Astrocyte (in vitro differentiated cells and primary cell): ENCODE results near the gene CHRNA3. TPM values are rescaled to one million over a fixed set of nuclear protein-coding genes. Genes with fewer than 3 reads are reported as not detected.

Experiments
- DNase-seq: peaks from one replicate; pipeline ENCODE4 v3.0.0-alpha.2; 2010; ENCODE audit warnings: low read depth
- FAIRE-seq: peaks from 2 replicates; lab custom pipeline; 2011; peaks lifted over from hg19 to GRCh38; lab: Jason Lieb, UNC
- H2AFZ ChIP-seq: 2 replicates; pipeline ENCODE4 v1.6.0; 2012; ENCODE audit warnings: low read depth, low read length, inconsistent platforms
- H3K27ac ChIP-seq: 2 replicates; pipeline ENCODE4 v1.5.1; 2011; ENCODE audit warnings: low read depth, low read length, inconsistent platforms
- H3K27me3 ChIP-seq: 2 replicates; pipeline ENCODE4 v1.6.0; 2011; ENCODE audit warnings: low read length, inconsistent platforms; ENCODE audit not compliant: insufficient read depth
- H3K36me3 ChIP-seq: 2 replicates; pipeline ENCODE4 v1.5.1; 2011; ENCODE audit warnings: low read length, inconsistent platforms; ENCODE audit not compliant: insufficient read depth
- H3K4me1 ChIP-seq: 2 replicates; pipeline ENCODE4 v1.5.1; 2011; ENCODE audit warnings: low read length, inconsistent platforms; ENCODE audit not compliant: insufficient read depth
- H3K4me2 ChIP-seq: 2 replicates; pipeline ENCODE4 v1.6.0; 2012; ENCODE audit warnings: low read length, inconsistent platforms
- H3K4me3 ChIP-seq: 2 replicates; pipeline ENCODE4 v1.5.1; 2011; ENCODE audit warnings: low read depth, mild to moderate bottlenecking, low read length, inconsistent platforms; ENCODE audit not compliant: insufficient read depth
- H3K79me2 ChIP-seq: 2 replicates; pipeline ENCODE4 v1.6.0; 2012; ENCODE audit warnings: mild to moderate bottlenecking, low read length, inconsistent platforms; ENCODE audit not compliant: insufficient read depth
- H3K9ac ChIP-seq: 2 replicates; pipeline ENCODE4 v1.6.0; 2012; ENCODE audit warnings: mild to moderate bottlenecking, low read length, inconsistent platforms
- H3K9me3 ChIP-seq: 2 replicates; pipeline ENCODE4 v1.5.1; 2012; ENCODE audit warnings: low read depth, mild to moderate bottlenecking, low read length, inconsistent platforms; ENCODE audit not compliant: insufficient read depth
- H4K20me1 ChIP-seq: 2 replicates; pipeline ENCODE4 v1.6.0; 2012; ENCODE audit warnings: low read length, inconsistent platforms; ENCODE audit not compliant: insufficient read depth
- H3K27ac Mint-ChIP-seq: one replicate; pipeline ENCODE4 v1.8.0; 2021; ENCODE audit warnings: mild to moderate bottlenecking, mixed read lengths; ENCODE audit not compliant: unreplicated experiment
- H3K27me3 Mint-ChIP-seq: one replicate; pipeline ENCODE4 v1.8.0; 2021; ENCODE audit warnings: low read depth, mixed read lengths; ENCODE audit not compliant: unreplicated experiment
- H3K36me3 Mint-ChIP-seq: one replicate; pipeline ENCODE4 v1.8.0; 2021; ENCODE audit warnings: low read depth, mixed read lengths; ENCODE audit not compliant: unreplicated experiment
- H3K4me1 Mint-ChIP-seq: one replicate; pipeline ENCODE4 v1.8.0; 2021; ENCODE audit warnings: low read depth, mixed read lengths; ENCODE audit not compliant: unreplicated experiment
- H3K4me3 Mint-ChIP-seq: one replicate; pipeline ENCODE4 v1.8.0; 2021; ENCODE audit warnings: mild to moderate bottlenecking, moderate library complexity, mixed read lengths; ENCODE audit not compliant: unreplicated experiment
- H3K9me3 Mint-ChIP-seq: one replicate; pipeline ENCODE4 v1.8.0; 2021; ENCODE audit warnings: mild to moderate bottlenecking, mixed read lengths; ENCODE audit not compliant: unreplicated experiment
- CTCF ChIP-seq: IDR thresholded peaks from 2 replicates; pipeline ENCODE4 v1.5.1; 2011; ENCODE audit warnings: low read depth, mild to moderate bottlenecking, inconsistent platforms, low read length, moderate library complexity; ENCODE audit not compliant: insufficient read depth
- EZH2 ChIP-seq: IDR thresholded peaks from 2 replicates; pipeline ENCODE4 v1.6.1; 2012; ENCODE audit warnings: mild to moderate bottlenecking, low read length, inconsistent platforms; ENCODE audit not compliant: insufficient read depth
- total RNA-seq: library from RNA; stranded (reverse); gene quantifications from 2 replicates; pipeline ENCODE4 v1.2.1, GENCODE V29; 2021

CHRNA3 gene
- total RNA-seq, 1 donor from 2014 or later = not detected

- Histone ChIP-seq H3K27ac (no peak overlapping the region), H3K9me3 (no peaks in the 10 kb centered on the region), H3K9ac (no peak overlapping the region), H3K4me2 (no peak overlapping the region), H3K4me1 (no peaks in the 10 kb centered on the region), H3K36me3 (no peaks in the 10 kb centered on the region), H3K27me3 (no peaks in the 10 kb centered on the region), H3K4me3 (no peak overlapping the region), H2AFZ (no peak overlapping the region), H3K79me2 (no peaks in the 10 kb centered on the region), H4K20me1 (no peaks in the 10 kb centered on the region)
- no peak for TF ChIP-seq EZH2
- no peak for TF ChIP-seq CTCF
- no peaks in the 10 kb centered on the region for H3K9me3 Mint-ChIP-seq
- no peaks in the 10 kb centered on the region for H3K27me3 Mint-ChIP-seq
- no peak overlapping the region for H3K27ac Mint-ChIP-seq
- DNase-seq (no peak), FAIRE-seq (no peak)
- H3K36me3 Mint-ChIP-seq = no peaks in the 10 kb centered on the region
- H3K4me3 Mint-ChIP-seq = no peak overlapping the region
- no peaks in the 10 kb centered on the region for H3K4me1 Mint-ChIP-seq
Observed at GRCh38 chr15:78574944-78575343, 45.9 kb downstream of the CHRNA3 start.

GRCh38 chr15:78573416-78573815, 47.4 kb downstream of the CHRNA3 start:
- no peaks in the 10 kb centered on the region for H3K27me3 ChIP-seq
- no peaks in the 10 kb centered on the region for H3K9me3 ChIP-seq
- H3K36me3 ChIP-seq = no peaks in the 10 kb centered on the region
- no peaks in the 10 kb centered on the region for H4K20me1 ChIP-seq
- no peak for TF ChIP-seq EZH2
- no peak for TF ChIP-seq CTCF
- FAIRE-seq (no peak), DNase-seq (no peak)
- no peaks in the 10 kb centered on the region for H3K79me2 ChIP-seq
- H3K4me2 ChIP-seq = no peak overlapping the region
- no peaks in the 10 kb centered on the region for H3K4me1 Mint-ChIP-seq
- H3K4me1 ChIP-seq = no peaks in the 10 kb centered on the region
- H3K27me3 Mint-ChIP-seq = no peaks in the 10 kb centered on the region
- no peak overlapping the region for H2AFZ ChIP-seq
- H3K4me3 Mint-ChIP-seq = no peak overlapping the region
- H3K9me3 Mint-ChIP-seq = no peaks in the 10 kb centered on the region
- no peak overlapping the region for H3K9ac ChIP-seq
- H3K4me3 ChIP-seq = no peak overlapping the region
- no peak overlapping the region for H3K27ac Mint-ChIP-seq
- no peak overlapping the region for H3K27ac ChIP-seq
- no peaks in the 10 kb centered on the region for H3K36me3 Mint-ChIP-seq

DNA sequence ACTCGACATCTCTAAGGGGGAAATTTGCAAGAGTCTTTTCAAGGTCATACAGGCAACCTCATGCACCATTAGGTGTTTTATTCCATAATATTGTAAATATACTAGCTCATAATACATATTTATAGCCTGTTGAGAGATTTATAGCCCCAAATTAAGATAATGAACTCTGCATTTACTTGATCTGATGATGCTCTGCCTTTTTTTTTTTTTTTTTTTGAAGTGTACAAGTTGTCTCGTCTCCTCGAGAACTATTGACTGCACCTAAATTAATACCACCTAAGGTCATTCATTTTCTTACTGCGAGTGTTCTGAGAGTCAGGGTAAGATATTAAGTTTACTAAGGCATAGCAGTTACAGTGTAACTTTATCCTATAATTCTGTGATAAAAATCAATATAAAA, 49.4 kb downstream of the CHRNA3 start:
- Histone ChIP-seq H3K9me3 (no peaks in the 10 kb centered on the region), H3K27ac (no peak overlapping the region), H2AFZ (no peak overlapping the region), H3K4me2 (no peak overlapping the region), H3K36me3 (no peaks in the 10 kb centered on the region), H3K4me3 (no peak overlapping the region), H4K20me1 (no peaks in the 10 kb centered on the region), H3K4me1 (no peaks in the 10 kb centered on the region), H3K9ac (no peak overlapping the region), H3K79me2 (no peaks in the 10 kb centered on the region), H3K27me3 (no peaks in the 10 kb centered on the region)
- H3K36me3 Mint-ChIP-seq = no peaks in the 10 kb centered on the region
- FAIRE-seq = no peak
- H3K27ac Mint-ChIP-seq = no peak overlapping the region
- no peaks in the 10 kb centered on the region for H3K4me1 Mint-ChIP-seq
- TF ChIP-seq CTCF = no peak
- TF ChIP-seq EZH2 = no peak
- H3K9me3 Mint-ChIP-seq = no peaks in the 10 kb centered on the region
- DNase-seq = no peak
- no peak overlapping the region for H3K4me3 Mint-ChIP-seq
- peaks cover 1% of the 10 kb centered on the region for H3K27me3 Mint-ChIP-seq
